Activated T-helper 1 cell treated with anti-CD3 and anti-CD28 coated beads, Interleukin-12 subunit alpha, Interleukin-12 subunit beta, Interleukin-2, Interleukin-4 antibody, amounts not matched to agents 30 ng/mL and 10 ng/mL and 1 ng/mL, durations not matched to agents 14 hours and 24 hours and 36 hours (primary cell): ENCODE data around the gene SLC8A3. TPM values are rescaled to one million over a fixed set of nuclear protein-coding genes. Genes with fewer than 3 reads are reported as not detected.

Experiments
- DNase-seq: peaks from one replicate; pipeline ENCODE4 v3.0.0; 2021; ENCODE audit warnings: low spot score
- H3K27ac Mint-ChIP-seq: one replicate; pipeline ENCODE4 v1.8.0; 2021; ENCODE audit warnings: mild to moderate bottlenecking, mixed read lengths
- H3K27me3 Mint-ChIP-seq: one replicate; pipeline ENCODE4 v1.8.0; 2022; ENCODE audit warnings: mild to moderate bottlenecking, moderate library complexity, mixed read lengths; ENCODE audit not compliant: insufficient read depth
- H3K36me3 Mint-ChIP-seq: one replicate; pipeline ENCODE4 v1.8.0; 2021; ENCODE audit warnings: low read depth, mixed read lengths
- H3K4me1 Mint-ChIP-seq: one replicate; pipeline ENCODE4 v1.8.0; 2021; ENCODE audit warnings: low read depth, mixed read lengths
- H3K4me3 Mint-ChIP-seq: one replicate; pipeline ENCODE4 v1.8.0; 2021; ENCODE audit warnings: mild to moderate bottlenecking, moderate library complexity, mixed read lengths
- H3K9me3 Mint-ChIP-seq: one replicate; pipeline ENCODE4 v1.8.0; 2021; ENCODE audit warnings: mixed read lengths
- intact Hi-C: fragments of 100-400 bp; cut with micrococcal nuclease; formaldehyde crosslinking; loops from one replicate; pipeline ENCODE4 v1.15.1; 2024
- total RNA-seq: library from RNA; stranded (reverse); gene quantifications from 2 replicates; pipeline ENCODE4 v1.2.3, GENCODE V29; 2022

The SLC8A3 gene
- total RNA-seq, 1 donor from 2014 or later, result 0.21 TPM

DNA sequence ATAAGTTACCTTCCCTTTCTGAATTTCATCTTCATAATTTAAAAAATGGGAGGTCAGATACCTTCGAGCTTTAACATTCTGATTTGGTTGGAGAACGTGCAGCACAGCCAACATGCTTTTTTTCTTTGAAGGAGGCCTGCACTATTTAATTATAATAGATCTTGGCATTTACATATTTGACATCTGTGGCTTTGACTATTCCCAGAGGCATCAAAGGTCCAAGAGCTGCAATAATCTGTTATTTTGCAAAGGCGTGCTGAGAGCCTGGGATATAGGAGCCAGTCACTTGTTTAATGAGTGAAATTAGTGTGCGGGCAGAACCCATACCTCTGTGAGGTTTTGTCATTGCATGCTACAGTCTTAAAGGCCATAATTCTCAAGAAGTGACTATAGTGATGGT, 26.4 kb downstream of the SLC8A3 start:
- H3K4me3 Mint-ChIP-seq, result no peak overlapping the region
- peaks cover 4% of the 10 kb centered on the region for H3K27me3 Mint-ChIP-seq
- H3K4me1 Mint-ChIP-seq, result no peaks in the 10 kb centered on the region
- intact Hi-C loops, result no loop called here
- no peak overlapping the region for H3K27ac Mint-ChIP-seq
- no peaks in the 10 kb centered on the region for H3K9me3 Mint-ChIP-seq
- no peaks in the 10 kb centered on the region for H3K36me3 Mint-ChIP-seq
- no peak for DNase-seq

DNA sequence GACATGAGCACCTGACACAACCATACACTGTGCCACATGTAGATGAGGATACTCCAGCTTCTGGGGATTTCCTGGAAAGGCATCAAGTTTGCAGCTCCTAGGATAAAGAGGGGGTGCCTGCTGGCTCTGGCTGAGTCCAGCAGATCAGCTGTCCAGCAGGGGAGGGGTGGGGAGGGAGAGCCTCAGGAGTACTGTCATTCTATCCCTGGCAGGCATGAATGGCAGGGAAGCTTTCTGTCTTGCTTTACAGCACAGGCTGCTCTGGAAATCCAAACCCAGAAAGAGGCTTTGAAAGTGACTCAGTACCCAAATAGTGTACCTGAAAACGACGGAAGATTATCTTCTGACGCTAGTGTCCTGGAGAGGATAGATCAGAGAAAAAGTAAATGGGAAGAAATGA, 32.2 kb downstream of the SLC8A3 start:
- Mint-ChIP-seq H3K4me3 (no peak overlapping the region), H3K4me1 (no peaks in the 10 kb centered on the region), H3K27ac (no peak overlapping the region), H3K9me3 (no peaks in the 10 kb centered on the region), H3K27me3 (peaks cover 4% of the 10 kb centered on the region), H3K36me3 (no peaks in the 10 kb centered on the region)
- intact Hi-C loops, result no loop called here
- DNase-seq, result no peak

- Mint-ChIP-seq H3K27ac (no peak overlapping the region), H3K4me3 (no peak overlapping the region), H3K4me1 (no peaks in the 10 kb centered on the region), H3K27me3 (peaks cover 7% of the 10 kb centered on the region), H3K9me3 (no peaks in the 10 kb centered on the region), H3K36me3 (no peaks in the 10 kb centered on the region)
- DNase-seq, result no peak
- intact Hi-C loops, result no loop called here
These were observed 36.0 kb downstream of the SLC8A3 start for GRCh38 chr14:70152704-70153103.

- Mint-ChIP-seq H3K9me3 (no peaks in the 10 kb centered on the region), H3K4me1 (no peaks in the 10 kb centered on the region), H3K4me3 (no peak overlapping the region), H3K36me3 (no peaks in the 10 kb centered on the region), H3K27me3 (peaks cover 7% of the 10 kb centered on the region), H3K27ac (no peak overlapping the region)
- intact Hi-C loops, result no loop called here
- no peak for DNase-seq
These were observed 36.7 kb downstream of the SLC8A3 start for GRCh38 chr14:70152081-70152480.

- Mint-ChIP-seq H3K9me3 (no peaks in the 10 kb centered on the region), H3K4me1 (no peaks in the 10 kb centered on the region), H3K36me3 (no peaks in the 10 kb centered on the region), H3K27ac (no peak overlapping the region), H3K27me3 (peaks cover 8% of the 10 kb centered on the region), H3K4me3 (no peak overlapping the region)
- intact Hi-C loops, result no loop called here
- DNase-seq, result no peak
These were observed 39.1 kb downstream of the SLC8A3 start for GRCh38 chr14:70149596-70150165.

- H3K27ac Mint-ChIP-seq, result no peak overlapping the region
- H3K4me3 Mint-ChIP-seq, result no peak overlapping the region
- H3K36me3 Mint-ChIP-seq, result no peaks in the 10 kb centered on the region
- DNase-seq, result no peak
- intact Hi-C loops, result no loop called here
- peaks cover 8% of the 10 kb centered on the region for H3K27me3 Mint-ChIP-seq
- H3K9me3 Mint-ChIP-seq, result no peaks in the 10 kb centered on the region
- no peaks in the 10 kb centered on the region for H3K4me1 Mint-ChIP-seq
These were observed 39.7 kb downstream of the SLC8A3 start for GRCh38 chr14:70148911-70149595.

DNA sequence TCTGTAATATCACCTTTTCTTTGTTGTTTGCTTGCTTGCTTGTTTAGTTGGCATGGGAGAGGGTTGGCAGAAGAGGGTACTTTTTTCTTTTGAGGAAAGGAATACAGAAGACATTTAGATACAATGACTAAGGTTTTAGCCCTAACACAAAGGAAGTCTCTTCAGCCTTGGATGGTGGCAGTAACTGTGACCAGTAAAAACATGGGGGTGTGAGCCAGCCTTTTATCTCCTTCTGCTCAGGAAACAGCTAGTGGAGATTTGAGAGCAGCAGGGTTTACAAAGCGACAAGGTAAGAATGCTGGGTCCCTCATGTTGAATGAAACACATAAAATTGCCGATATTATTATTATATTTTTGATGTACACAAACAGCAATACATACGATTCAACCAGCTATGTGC, 40.4 kb downstream of the SLC8A3 start:
- Mint-ChIP-seq H3K27me3 (peaks cover 12% of the 10 kb centered on the region), H3K36me3 (no peaks in the 10 kb centered on the region), H3K4me3 (no peak overlapping the region), H3K4me1 (no peaks in the 10 kb centered on the region), H3K27ac (no peak overlapping the region), H3K9me3 (no peaks in the 10 kb centered on the region)
- DNase-seq, result no peak
- intact Hi-C loops, result no loop called here

DNA sequence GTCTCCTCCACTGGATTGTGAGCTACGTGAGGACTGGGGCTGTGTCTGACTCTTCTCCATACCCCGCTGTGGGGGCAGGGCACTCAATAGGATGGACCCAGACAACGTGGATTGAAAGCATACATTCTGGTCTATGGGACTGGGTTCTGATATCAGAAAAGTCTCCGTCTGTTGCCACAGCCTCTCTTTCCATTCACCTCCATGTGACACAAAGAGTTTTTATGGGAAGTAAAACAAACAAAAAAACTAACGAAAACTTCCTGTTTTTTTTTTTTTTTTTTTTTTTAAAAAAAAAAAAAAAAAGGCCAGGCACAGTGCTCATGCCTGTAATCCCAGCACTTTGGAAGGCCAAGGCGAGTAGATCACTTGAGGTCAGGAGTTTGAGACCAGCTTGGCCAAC, 44.7 kb downstream of the SLC8A3 start:
- no peaks in the 10 kb centered on the region for H3K36me3 Mint-ChIP-seq
- intact Hi-C loops, result no loop called here
- no peak for DNase-seq
- H3K4me3 Mint-ChIP-seq, result no peak overlapping the region
- H3K9me3 Mint-ChIP-seq, result no peaks in the 10 kb centered on the region
- no peaks in the 10 kb centered on the region for H3K4me1 Mint-ChIP-seq
- H3K27ac Mint-ChIP-seq, result no peak overlapping the region
- peaks cover 19% of the 10 kb centered on the region for H3K27me3 Mint-ChIP-seq

DNA sequence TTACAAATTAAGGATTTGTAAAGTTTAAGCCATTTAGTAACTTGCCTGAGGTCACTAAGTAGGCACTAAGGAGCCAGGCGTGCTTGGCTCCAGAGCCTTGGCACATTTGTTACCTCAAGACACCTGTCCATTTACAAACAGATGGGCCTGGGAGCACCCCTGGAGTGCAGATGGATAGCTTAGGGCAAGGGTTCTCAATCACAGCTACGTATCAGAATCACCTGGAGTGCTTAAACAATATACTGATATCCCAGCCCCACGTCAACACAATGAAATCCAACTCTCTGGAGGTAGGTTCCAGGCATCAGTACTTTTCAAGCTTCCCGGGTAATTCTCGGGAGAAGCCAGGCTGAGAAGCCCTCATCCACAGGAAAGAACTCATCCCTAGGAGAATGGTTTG, 45.4 kb downstream of the SLC8A3 start:
- no peaks in the 10 kb centered on the region for H3K4me1 Mint-ChIP-seq

GRCh38 chr14:70140614-70141013, 48.1 kb downstream of the SLC8A3 start:
- Mint-ChIP-seq H3K9me3 (no peaks in the 10 kb centered on the region), H3K27ac (no peak overlapping the region), H3K27me3 (peaks cover 16% of the 10 kb centered on the region), H3K36me3 (no peaks in the 10 kb centered on the region), H3K4me3 (no peak overlapping the region), H3K4me1 (no peaks in the 10 kb centered on the region)
- DNase-seq, result no peak
- intact Hi-C loops, result no loop called here

More for the DNA sequence above, 45.4 kb downstream of the SLC8A3 start:
- intact Hi-C loops, result no loop called here
- Mint-ChIP-seq H3K4me3 (no peak overlapping the region), H3K9me3 (no peaks in the 10 kb centered on the region), H3K36me3 (no peaks in the 10 kb centered on the region), H3K27me3 (peaks cover 20% of the 10 kb centered on the region), H3K27ac (no peak overlapping the region)
- no peak for DNase-seq

DNA sequence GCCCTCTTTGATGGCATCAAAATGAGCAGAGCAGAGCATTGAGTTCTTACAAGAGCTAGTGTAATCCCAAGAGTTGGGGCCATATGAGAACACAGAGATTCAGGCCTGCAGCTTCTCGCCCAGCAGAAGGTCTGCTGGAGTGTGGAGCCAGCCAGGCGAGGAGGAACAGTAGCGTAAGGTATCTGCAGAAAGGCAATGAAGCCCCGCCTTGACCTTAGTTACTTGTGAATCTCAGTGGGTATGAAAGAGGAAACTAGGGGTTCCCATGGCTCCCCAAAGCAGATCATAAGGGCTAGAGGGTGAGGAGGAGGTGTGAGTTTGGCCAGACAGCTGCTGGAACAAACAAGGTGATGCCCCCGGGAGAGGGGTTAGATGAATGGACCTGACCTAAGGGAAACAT, 49.4 kb downstream of the SLC8A3 start:
- Mint-ChIP-seq H3K27me3 (peaks cover 16% of the 10 kb centered on the region), H3K4me1 (no peaks in the 10 kb centered on the region)
- DNase-seq, result no peak

DNA sequence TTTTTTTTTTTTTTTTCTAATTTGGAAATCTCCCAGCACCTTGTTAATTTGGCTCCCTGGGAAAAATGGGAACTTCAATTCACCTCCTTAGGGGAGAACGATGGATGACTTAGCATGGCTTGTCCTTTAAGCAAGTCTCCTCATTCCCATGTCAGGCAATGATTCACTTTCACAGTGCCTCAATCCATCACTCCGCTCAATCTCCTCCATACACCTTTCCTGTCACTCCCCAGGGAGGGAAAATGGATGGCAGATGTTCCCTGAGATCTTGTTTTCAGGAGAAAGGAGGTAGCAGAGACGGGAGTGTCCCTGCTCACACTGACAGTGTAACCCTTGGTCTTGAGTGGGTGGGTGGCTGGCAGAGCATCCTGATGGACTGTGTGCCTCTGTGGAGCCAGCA, 51.0 kb downstream of the SLC8A3 start:
- Mint-ChIP-seq H3K27ac (no peak overlapping the region), H3K36me3 (no peaks in the 10 kb centered on the region), H3K9me3 (no peaks in the 10 kb centered on the region), H3K4me3 (no peak overlapping the region), H3K4me1 (no peaks in the 10 kb centered on the region), H3K27me3 (peaks cover 15% of the 10 kb centered on the region)
- intact Hi-C loops, result no loop called here
- no peak for DNase-seq

More for the DNA sequence above, 49.4 kb downstream of the SLC8A3 start:
- H3K27ac Mint-ChIP-seq, result no peak overlapping the region
- no peaks in the 10 kb centered on the region for H3K9me3 Mint-ChIP-seq
- intact Hi-C loops, result no loop called here
- H3K36me3 Mint-ChIP-seq, result no peaks in the 10 kb centered on the region
- H3K4me3 Mint-ChIP-seq, result no peak overlapping the region

DNA sequence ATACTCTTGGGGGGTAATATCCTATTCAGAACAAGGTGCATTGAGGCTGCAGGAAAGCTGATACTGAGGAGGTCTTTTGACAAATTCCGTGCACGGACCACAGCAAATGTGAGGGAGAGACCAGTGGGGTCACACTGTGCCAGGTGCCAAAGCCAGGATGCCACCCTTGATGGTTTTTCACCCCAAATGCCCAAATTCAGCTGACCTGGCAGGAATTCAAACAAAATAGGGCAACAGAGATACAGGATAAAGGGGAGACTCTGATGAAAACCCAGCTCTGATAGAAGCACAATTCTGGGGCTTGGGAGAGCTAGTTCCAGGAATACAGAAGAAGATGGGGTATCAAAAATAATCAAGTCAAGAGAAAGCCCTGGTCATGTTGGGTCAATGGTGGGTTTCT, 55.3 kb downstream of the SLC8A3 start:
- Mint-ChIP-seq H3K27me3 (peaks cover 12% of the 10 kb centered on the region), H3K36me3 (no peaks in the 10 kb centered on the region), H3K4me1 (no peaks in the 10 kb centered on the region), H3K9me3 (no peaks in the 10 kb centered on the region), H3K27ac (no peak overlapping the region), H3K4me3 (no peak overlapping the region)
- intact Hi-C loops, result no loop called here
- DNase-seq, result no peak

DNA sequence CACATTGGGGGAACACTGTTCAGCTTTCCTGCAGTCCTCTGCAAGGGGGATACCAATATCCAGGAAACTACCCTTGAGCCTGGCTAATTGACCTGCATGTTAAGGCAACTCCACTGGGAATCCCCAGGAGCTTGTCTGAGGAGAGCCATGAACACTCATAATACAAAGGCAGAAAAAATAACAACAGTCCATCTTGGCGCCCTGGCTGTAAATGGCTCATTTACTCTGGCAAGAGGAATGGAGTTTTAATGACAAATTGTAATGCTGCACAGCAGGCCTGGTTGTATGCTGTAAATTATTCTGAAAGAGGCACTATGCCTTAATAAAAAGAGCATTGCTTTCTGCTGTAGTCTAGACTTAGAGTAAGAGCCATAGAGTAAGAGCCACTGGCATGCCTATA, 58.3 kb downstream of the SLC8A3 start:
- H3K4me3 Mint-ChIP-seq, result no peak overlapping the region
- no peaks in the 10 kb centered on the region for H3K4me1 Mint-ChIP-seq
- H3K27ac Mint-ChIP-seq, result no peak overlapping the region
- H3K27me3 Mint-ChIP-seq, result peaks cover 16% of the 10 kb centered on the region
- no peaks in the 10 kb centered on the region for H3K9me3 Mint-ChIP-seq
- DNase-seq, result no peak
- no peaks in the 10 kb centered on the region for H3K36me3 Mint-ChIP-seq
- intact Hi-C loops, result no loop called here
